ENCODE measurements around the gene TMEM141. TPM values are rescaled to one million over a fixed set of nuclear protein-coding genes. Genes with fewer than 3 reads are reported as not detected.
A peak's percentile ranks its signal among the peaks of the same experiment; 100 is the strongest.

Gene TMEM141
- total RNA-seq, 1 experiment from 2014 or later, result 64.1 TPM

GRCh38 chr9:136791516-136792276 is 552 bp downstream of the TMEM141 start:
- TSS peak; percentile 26 for BruUV-seq (replicated peaks)
- intact Hi-C loops (cut with micrococcal nuclease; ENCODE audit: unreplicated experiment), result no loop called here
- peak; percentile 64 for DNase-seq
- Mint-ChIP-seq H3K4me3 (ENCODE audit: low read depth, unreplicated experiment) (peak overlapping the region; percentile 72), H3K27me3 (ENCODE audit: unreplicated experiment) (peaks cover 12% of the 10 kb centered on the region), H3K27ac (ENCODE audit: unreplicated experiment) (peak overlapping the region; percentile 52), H3K9me3 (ENCODE audit: low read depth, unreplicated experiment) (no peaks in the 10 kb centered on the region), H3K36me3 (ENCODE audit: insufficient read depth, unreplicated experiment) (peaks cover 36% of the 10 kb centered on the region), H3K4me1 (ENCODE audit: low read depth, unreplicated experiment) (peaks cover 25% of the 10 kb centered on the region)
- TF ChIP-seq CTCF (IDR thresholded peaks at IDR 0.05; ENCODE audit: unreplicated experiment), result peak; percentile 98
- CTCF ChIA-PET, result no interaction called here

- no peak for TF ChIP-seq CTCF (IDR thresholded peaks at IDR 0.05; ENCODE audit: unreplicated experiment)
- Mint-ChIP-seq H3K9me3 (ENCODE audit: low read depth, unreplicated experiment) (no peaks in the 10 kb centered on the region), H3K4me1 (ENCODE audit: low read depth, unreplicated experiment) (peaks cover 21% of the 10 kb centered on the region), H3K27me3 (ENCODE audit: unreplicated experiment) (peaks cover 12% of the 10 kb centered on the region), H3K4me3 (ENCODE audit: low read depth, unreplicated experiment) (peak overlapping the region; percentile 72), H3K27ac (ENCODE audit: unreplicated experiment) (no peak overlapping the region), H3K36me3 (ENCODE audit: insufficient read depth, unreplicated experiment) (peaks cover 36% of the 10 kb centered on the region)
- intact Hi-C loops (cut with micrococcal nuclease; ENCODE audit: unreplicated experiment), result no loop called here
- BruUV-seq (replicated peaks), result no TSS peak
- DNase-seq, result no peak
- CTCF ChIA-PET, result no interaction called here
Observed at GRCh38 chr9:136792321-136793085, 1.4 kb downstream of the TMEM141 start.

GRCh38 chr9:136793086-136793946 is 2.2 kb downstream of the TMEM141 start:
- no TSS peak for BruUV-seq (replicated peaks)
- Mint-ChIP-seq H3K27ac (ENCODE audit: unreplicated experiment) (no peak overlapping the region), H3K9me3 (ENCODE audit: low read depth, unreplicated experiment) (no peaks in the 10 kb centered on the region), H3K36me3 (ENCODE audit: insufficient read depth, unreplicated experiment) (peaks cover 31% of the 10 kb centered on the region), H3K4me3 (ENCODE audit: low read depth, unreplicated experiment) (no peak overlapping the region), H3K27me3 (ENCODE audit: unreplicated experiment) (peaks cover 12% of the 10 kb centered on the region), H3K4me1 (ENCODE audit: low read depth, unreplicated experiment) (peaks cover 13% of the 10 kb centered on the region)
- no peak for DNase-seq
- CTCF ChIA-PET, result interaction anchor here (0.7 kb wide), 1 partner anchor 151 kb away, joined by 3 read pairs; the partner anchor contains the start of gene FBXW5
- intact Hi-C loops (cut with micrococcal nuclease; ENCODE audit: unreplicated experiment), result no loop called here
- no peak for TF ChIP-seq CTCF (IDR thresholded peaks at IDR 0.05; ENCODE audit: unreplicated experiment)

GRCh38 chr9:136794281-136794999 is 3.3 kb downstream of the TMEM141 start:
- no peaks in the 10 kb centered on the region for H3K9me3 Mint-ChIP-seq (ENCODE audit: low read depth, unreplicated experiment)
- no peak for DNase-seq
- no TSS peak for BruUV-seq (replicated peaks)
- intact Hi-C loops (cut with micrococcal nuclease; ENCODE audit: unreplicated experiment), result no loop called here
- H3K27ac Mint-ChIP-seq (ENCODE audit: unreplicated experiment), result no peak overlapping the region
- H3K27me3 Mint-ChIP-seq (ENCODE audit: unreplicated experiment), result peaks cover 12% of the 10 kb centered on the region
- no peak overlapping the region for H3K4me3 Mint-ChIP-seq (ENCODE audit: low read depth, unreplicated experiment)
- TF ChIP-seq CTCF (IDR thresholded peaks at IDR 0.05; ENCODE audit: unreplicated experiment), result no peak
- peaks cover 2% of the 10 kb centered on the region for H3K4me1 Mint-ChIP-seq (ENCODE audit: low read depth, unreplicated experiment)
- CTCF ChIA-PET, result no interaction called here
- peaks cover 30% of the 10 kb centered on the region for H3K36me3 Mint-ChIP-seq (ENCODE audit: insufficient read depth, unreplicated experiment)
